LoVo (cell line): Measurements from ENCODE around the gene RNF26.
A peak's percentile ranks its signal among the peaks of the same experiment; 100 is the strongest.

Source experiments
- DNase-seq: peaks from one replicate; pipeline ENCODE4 v3.0.0-alpha.2; 2016; ENCODE audit warnings: low spot score

Gene RNF26

DNA sequence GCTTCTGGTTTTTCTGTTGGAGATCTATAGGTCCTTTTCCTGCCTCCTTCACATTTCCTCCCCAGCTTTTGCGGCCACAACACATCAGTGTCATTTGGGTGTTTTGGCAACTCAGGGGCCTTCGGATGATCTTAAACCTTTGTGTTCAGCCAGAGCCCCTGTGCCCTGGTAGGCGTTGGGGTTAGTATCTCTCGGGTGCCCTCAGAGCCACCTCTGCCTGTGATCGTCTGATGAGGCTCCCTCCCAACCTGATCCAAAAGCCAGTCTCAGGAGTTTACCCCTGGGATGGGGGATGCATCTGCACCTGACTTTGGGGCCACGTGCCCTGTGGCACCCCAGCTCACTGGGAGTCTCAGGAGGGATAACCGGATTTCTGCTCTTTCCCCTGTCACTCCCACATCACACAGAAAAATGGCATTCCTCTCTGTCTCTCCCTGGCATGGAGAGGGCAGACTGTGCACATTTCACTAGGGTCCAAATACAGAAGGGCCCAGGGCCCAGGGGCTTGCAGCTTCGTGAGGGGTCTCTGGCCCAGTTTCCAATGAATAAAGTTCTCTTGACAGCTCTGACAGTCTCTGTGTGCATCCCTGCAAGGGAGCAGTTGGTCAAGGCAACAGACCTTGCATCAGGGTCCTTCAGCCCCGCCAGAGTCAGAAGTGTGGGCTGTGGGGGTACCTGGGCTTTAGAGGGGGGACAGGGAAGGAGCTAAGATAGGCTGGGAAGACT lies 2.6 kb downstream of the RNF26 start:
- no peak for DNase-seq

- no peak for DNase-seq
Measured at GRCh38 chr11:119337581-119338317, 3.4 kb downstream of the RNF26 start.

DNA sequence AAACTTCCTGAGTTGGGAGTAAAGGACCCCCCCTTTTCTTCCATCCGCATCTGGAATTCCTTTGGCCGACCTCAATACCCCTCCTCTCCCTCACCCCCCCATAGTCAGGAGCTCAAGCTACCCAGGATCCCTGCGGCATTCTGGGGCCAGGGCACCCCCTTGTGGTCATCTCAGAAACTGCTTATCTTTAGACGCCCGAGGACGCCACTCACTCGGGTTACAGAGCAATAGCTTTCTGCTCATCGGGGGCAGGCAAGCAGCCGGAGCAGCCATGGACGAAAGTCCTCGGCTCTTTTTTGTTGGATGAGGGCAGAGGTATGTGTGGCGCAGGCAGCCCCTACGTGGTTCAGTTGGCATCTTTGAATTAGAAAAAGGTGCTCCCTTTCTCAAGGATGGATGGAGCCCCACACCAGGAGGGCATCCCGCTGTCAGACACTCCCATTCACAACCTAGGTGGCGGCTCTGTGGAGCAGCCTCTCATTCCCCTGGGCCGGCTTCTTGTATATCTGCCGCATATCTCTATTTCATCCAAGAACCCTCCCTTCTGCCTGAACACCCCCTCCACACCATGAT lies 4.1 kb downstream of the RNF26 start:
- peak; percentile 64 for DNase-seq

- no peak for DNase-seq
Measured at GRCh38 chr11:119338965-119339588, 4.8 kb downstream of the RNF26 start.

DNA sequence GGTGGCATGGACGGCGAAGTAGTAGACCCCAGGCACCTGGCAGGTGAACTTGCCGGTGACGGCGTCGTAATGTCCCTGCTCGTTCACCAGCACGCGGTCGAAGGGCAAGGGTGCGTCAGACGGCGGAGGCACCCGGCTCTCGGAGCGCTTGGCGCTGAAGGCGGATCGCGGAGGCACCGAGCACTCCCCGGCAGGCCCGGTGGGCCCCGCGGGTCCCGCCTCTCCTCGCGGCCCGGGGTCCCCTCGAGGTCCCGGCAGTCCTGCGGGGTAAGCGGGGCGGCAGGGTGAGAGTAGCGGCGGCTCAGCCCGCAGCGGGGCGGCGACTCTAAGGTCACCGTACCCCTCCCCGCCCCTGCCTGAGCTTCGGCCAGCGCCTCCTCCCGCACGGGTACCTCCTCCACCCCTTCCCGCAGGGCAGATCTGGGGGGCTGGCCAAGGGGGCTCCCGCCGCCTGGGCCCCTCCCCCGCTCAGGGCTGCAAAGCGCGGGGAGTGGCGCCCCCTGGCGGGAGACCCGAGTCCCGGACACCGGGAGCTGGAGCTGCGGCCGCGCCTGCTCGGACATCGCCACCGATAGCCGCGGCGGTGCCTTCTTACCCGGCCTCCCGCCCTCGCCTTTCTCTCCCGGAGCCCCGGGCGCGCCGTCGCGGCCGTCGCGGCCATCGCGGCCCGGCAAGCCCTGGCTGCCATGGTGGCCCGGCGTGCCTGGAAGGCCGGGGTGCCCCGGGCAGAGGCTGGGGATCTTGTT lies 5.4 kb downstream of the RNF26 start:
- no peak for DNase-seq

- no peak for DNase-seq
Measured at GRCh38 chr11:119340335-119341221, 6.3 kb downstream of the RNF26 start, which contains the start of gene C1QTNF5. Gene C1QTNF5, minus strand, starts transcription at chr11:119340883. Its CDS starts 486 bp downstream, at chr11:119340397.

DNA sequence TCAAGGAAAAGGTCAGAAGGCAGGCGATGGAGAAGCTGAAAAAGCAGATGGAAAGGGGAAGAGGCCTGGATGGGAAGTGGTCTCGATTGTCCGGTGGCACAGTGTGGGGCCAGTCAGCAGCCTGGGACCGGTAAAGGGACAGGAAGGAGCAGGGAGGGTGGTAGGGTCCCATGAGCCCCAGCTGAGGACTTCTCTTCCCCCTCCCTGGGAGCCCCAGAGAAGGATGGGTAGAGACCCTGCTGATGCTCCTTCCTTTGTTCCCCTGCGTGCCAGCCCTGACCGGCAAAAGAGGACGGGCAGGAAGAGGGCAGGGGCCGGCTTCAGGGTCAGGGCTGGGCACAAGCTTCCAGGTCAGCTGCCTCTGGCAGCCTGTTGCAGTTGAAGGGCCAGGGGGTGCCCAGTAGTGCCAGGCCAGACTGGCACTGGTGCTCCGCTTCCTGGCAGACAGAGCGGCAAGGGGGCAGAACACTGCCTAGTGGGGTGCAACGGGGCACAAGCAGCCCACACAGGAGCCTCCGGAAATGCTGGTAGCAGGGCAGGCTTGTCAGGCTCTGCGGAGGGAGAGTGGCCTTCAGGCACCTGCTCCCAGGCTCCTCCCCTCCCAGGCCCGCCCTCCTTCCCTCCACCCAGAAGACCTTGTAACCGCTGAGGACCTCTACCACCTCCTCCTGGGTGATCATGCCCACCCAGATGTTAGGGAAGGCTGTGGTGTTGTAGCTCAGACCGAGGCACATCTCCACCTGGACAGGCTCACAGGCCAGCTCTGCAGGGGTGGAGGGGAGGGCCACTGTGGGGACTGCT lies 7.1 kb downstream of the RNF26 start:
- no peak for DNase-seq

DNA sequence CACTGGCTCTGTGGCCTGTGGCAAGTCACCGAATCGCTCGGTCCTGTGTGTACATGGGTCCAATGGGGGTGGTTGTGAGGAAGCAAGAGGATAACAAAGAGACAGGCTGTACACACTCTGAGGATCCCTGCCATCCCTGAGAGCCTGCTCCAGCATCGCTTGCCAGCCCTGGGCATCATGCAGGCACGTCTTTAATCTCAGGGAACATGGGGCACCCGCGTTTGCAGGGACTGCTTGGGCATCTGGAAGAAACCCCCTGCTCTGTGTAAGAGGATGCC lies 7.6 kb downstream of the RNF26 start:
- DNase-seq, result no peak

- DNase-seq, result no peak
Measured at GRCh38 chr11:119342362-119343130, 8.2 kb downstream of the RNF26 start.

DNA sequence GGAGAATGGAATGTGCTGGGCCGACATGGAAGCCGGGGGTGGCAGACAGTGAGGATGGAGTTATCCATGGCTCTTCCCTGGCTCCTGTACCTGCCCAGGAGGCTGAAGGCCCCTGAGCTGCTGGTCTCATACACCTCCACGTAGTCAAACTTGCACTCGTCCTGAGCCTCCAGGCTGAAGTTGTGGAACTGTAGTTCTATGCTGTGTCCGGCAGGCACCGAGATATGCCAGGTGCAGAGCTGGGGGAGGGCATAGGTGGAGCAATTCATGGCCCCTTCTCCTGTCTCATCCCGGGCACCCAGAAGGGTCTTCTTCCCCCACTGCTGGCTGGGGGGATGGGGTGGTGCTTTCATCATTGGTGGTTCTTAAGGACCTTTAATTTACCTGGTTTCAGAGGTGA lies 9.4 kb downstream of the RNF26 start:
- no peak for DNase-seq

GRCh38 chr11:119344291-119345010 lies 10.1 kb downstream of the RNF26 start:
- no peak for DNase-seq

GRCh38 chr11:119345685-119346084 lies 11.4 kb downstream of the RNF26 start:
- no peak for DNase-seq

DNA sequence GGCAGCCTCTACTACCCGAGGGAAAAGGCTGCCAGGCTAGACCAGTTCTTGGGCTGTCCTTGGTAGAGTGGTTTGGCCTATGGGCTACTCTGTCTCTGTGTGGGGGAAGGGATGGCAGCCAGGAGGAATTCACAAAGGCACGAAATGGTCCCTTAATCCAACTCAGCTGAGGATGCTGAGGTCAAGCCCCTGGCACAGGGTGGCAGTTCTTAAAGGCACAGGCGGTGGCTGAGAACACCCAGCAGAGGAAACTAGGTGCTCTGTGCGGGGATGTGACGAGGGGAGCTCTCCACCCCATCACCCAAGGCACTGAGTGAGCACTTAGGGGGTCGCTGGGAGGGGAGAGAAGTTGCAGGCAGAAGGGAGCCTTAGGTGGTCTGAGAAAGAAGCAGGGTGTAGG lies 12.3 kb downstream of the RNF26 start, which contains the start of gene MFRP:
Gene MFRP, minus strand, starts transcription at position 101 of the 400 bp plus-strand sequence. CDS start 192 bp downstream, outside the sequence.
- DNase-seq, result no peak

GRCh38 chr11:119347242-119347641 lies 12.9 kb downstream of the RNF26 start:
- no peak for DNase-seq

DNA sequence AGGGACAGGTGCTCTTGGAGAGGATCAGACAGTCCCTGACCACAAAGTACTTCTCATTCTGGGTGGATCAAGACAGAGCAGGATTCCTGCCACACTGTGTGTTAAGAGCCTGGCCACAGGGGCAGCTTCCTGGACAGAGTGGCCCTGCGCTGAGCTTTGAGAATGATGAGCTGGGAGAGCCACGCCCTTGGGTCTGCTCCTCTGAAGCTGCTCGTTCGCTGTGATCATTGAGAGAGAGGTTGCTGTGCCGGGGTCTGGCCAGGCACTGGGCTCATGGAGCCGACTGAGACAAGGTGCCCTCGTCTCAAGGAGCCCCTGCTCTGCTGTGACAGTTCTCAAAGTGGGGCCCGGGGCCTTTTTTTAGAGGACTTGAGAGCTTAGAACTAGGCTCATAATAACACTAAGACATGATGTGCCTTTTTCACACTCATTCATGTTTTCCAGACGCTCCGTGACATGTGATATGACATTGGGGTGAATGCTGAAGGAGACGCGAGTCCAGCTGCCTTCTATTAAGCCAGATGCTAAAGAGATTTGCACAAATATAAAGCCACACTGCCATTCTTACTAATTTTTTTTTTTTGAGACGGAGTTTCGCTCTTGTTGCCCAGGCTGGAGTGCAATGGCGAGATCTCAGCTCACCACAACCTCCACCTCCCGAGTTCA lies 13.7 kb downstream of the RNF26 start:
- DNase-seq, result no peak

DNA sequence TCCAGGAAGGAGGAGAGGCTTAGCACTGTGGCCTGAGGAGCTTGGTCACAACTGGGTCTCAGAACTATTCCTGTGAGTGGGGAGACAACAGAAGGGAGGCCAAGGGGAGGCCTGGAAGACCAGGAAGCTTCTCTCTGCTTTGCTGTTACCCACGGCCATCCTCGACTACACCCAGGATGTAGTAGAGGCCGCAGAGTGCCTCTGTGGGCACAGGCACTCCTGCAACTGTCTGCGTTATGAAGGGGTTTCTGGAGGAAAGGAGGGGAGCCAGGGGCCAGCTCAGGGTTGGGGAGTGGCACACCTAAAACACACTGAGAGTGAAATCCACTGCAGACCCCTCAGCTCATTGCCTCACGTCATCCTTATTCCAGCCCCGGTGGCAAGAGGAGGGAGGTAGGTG lies 16.0 kb downstream of the RNF26 start:
- DNase-seq, result no peak

GRCh38 chr11:119351232-119351631 lies 16.9 kb downstream of the RNF26 start:
- no peak for DNase-seq

GRCh38 chr11:119352857-119353260 lies 18.5 kb downstream of the RNF26 start:
- DNase-seq, result no peak
